ENCODE data around the gene SFMBT1.

- TF ChIP-seq CTCF (IDR thresholded peaks at IDR 0.05; ENCODE audit: low read depth, low read length, missing input control) (no peak), ATF3 (IDR thresholded peaks at IDR 0.05) (no peak), TAF1 (conservative IDR thresholded peaks at IDR 0.05) (no peak), YY1 (IDR thresholded peaks at IDR 0.05) (no peak)
Observed at GRCh38 chr3:52978109-52978754, 67.6 kb downstream of the SFMBT1 start.

Measured in liver (tissue), 3 donors.